ENCODE data around the gene ADAM10.
A peak's percentile ranks its signal among the peaks of the same experiment; 100 is the strongest.

Gene ADAM10

DNA sequence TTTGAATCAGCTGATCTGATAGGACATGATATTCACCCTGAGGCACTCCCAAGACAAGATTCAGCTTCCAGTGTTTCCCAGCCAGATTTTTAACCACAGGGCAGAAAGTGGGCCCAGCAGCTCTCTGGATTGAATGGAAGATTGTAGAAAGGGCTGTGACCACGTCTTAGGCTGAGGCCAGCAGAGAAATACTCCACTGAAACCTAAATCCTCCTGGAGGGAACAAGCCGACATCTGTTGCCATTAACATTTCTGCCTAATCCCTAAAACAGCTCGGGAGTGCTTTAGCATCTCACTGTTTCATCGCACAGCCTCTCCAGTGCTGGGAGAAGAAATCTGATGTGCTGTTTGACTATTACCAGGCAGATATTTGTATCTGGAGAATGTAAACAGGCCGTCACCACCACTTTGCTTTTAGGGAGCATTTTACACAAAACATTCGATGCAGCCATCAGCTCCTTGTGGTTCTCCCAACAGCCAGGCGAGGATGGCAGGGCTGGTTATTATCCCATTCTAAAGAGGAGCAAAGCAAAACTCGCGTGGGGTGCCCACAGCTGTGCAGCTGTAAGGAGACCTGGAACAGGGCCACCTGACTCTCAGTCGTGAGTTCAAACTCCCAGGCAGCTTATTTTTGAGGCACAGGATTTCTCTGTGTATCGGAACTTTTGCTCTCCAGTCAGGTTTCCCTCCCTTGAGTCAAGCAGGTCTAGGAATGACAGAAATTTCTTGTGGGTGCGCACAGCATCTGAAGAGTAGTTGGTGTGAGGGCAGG is 200.3 kb downstream of the ADAM10 start:
- no peak for DNase-seq

DNA sequence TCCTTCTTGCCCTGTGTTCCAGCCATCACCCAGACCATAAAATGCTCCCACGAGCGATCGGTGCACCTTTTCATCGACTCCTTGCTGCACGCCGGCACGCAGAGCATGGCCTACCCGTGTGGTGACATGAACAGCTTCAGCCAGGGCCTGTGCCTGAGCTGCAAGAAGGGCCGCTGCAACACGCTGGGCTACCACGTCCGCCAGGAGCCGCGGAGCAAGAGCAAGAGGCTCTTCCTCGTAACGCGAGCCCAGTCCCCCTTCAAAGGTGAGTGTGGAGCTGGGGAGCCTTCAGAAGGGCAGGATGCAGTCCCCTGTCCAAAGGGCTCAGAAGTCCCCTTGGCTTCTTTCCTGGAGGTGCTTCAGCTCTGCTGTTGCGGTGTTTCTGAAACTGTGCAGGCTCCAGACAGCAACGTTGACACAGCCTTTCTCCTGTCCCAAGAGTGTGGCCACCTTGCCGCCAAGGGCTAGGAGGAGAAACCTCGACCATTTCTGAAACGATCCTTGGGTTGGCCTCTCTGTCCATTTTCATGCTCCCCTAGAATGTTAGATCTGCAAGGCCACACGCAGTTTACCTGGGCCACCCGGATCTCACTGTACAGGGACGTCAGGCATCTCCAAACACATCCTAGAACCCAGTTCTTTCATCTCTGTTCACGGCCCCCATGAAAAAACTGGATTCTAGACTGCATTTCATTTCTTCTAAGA is 201.0 kb downstream of the ADAM10 start:
- no peak for DNase-seq

DNA sequence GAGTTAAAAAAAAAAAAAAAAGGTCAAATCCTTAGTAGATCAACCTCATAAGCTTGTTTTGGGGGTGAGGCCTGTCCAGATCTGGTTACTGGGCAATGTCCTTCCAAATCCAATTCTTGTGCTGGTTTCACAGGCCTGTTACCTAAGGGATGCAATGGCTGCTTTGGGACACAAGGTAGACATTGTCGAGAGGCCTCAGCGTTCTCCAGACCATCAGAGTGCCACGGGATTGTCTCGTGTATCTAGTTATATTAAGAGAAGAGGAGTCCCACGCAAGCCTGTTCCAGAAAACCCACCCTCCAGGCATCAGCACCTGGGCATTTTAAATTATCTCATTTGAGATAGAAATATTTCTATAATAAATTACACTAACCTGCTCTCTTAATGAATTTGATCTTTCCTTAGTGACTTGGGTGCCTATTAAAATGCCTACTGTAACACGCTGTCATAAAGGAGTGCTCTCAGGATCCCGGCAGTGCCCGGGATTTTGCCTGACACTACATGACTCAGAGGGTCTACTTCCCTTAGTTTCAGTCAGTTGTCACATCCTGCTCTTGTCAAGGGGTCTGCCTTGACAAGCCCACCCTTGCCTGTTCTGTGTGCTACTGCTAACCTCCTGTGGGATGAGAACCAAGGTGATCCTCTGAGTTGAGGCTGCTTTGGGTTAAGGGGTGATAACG is 201.7 kb downstream of the ADAM10 start:
- no peak for DNase-seq

DNA sequence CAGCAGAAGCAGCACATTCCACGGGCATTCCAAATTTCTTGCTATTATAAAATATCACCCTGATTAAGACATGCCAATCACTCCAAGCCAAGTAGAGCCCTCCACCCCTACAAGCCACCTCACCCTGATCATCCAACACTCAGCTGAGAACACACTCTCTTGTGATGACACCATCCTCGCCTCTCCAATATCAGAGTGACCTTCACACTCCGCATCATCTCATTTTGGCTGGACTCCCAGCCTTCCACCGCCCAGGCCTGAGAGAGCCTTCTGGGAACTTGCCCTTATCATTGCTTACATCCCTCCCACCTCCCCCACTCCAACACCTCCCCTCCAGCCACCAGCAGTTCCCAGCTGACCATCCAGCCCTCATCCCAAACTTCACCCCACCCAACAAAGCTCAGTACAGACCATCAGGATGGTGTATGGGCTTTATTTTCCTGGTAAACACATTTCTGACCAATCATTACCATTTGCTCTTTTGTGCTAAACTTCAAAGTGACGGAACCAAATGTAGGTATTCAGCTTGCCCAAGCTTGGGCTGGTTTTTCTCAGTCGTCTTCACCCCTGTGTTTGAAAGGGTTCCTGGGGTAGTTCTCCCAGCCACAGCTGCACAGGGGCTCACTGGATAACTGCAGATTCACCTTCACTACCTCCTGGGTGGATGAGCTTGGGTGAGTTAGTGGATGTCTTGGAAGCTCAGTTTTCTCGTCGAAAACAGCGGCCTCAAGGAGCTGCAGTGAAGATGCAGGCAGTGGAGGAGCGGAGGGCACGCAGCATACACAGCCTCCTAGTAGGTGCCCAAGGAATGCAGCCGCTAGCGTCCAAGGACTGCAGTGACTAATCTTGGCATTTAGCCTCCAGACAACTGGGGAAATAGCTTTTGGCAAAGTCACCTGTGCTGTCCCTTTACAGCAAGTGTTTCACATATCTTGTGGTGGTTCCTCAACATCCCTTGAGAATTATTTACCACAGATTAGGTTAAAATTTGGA is 202.6 kb downstream of the ADAM10 start:
- DNase-seq: peak; percentile 22

DNA sequence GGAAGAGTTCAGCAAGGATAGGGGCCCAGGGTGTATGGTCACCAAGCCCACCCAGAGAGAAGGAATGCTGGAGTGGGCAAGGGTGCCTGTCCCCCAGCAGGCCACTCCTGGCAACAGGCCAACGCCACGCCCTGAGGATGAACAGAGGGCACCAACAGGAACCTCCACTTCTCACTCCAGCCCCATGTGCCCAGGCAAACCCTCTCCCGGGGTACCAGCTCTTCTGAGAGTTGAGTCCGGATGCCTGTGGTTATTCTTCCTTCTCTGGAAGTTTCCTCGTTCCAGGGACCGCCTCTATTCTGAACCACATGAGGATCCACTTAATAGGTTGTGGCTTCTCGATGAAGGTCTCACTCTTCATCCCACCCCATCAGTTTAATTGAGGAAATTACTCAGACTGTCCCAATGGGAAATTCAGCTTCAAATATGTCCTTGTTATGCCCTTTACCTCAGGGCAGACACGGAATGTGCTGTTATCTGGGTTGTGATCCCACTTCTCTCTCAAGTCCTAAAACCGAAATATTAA is 203.4 kb downstream of the ADAM10 start:
- DNase-seq: no peak

DNA sequence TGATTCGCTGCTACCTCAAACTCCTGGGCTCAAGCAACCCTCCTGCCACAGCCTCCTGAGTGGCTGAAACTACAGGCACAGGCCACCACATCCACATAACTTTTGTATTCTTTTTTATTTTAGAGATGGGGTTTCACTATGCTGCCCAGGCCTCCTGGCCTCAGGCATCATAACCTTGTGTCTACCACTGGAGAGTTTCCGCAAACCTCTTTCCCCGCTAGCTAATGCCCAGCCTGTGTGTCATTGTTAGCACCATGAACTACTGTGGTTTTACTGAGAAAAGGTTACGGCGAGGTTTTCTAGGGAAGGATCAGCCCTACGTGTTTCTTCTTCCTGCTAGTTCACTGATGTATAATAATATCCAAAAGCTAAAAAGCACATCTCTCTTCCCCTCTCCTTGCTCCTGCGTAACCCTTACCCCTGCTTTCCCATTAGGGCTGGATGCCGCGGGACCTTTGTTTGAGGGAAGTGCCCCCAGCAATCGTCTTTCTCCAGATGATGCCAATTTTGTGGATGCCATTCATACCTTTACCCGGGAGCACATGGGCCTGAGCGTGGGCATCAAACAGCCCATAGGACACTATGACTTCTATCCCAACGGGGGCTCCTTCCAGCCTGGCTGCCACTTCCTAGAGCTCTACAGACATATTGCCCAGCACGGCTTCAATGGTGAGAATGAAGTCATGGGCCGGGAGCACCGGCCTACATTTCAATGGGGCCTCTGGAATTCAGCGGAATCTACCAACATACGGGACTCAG is 204.0 kb downstream of the ADAM10 start:
- DNase-seq: peak; percentile 57

DNA sequence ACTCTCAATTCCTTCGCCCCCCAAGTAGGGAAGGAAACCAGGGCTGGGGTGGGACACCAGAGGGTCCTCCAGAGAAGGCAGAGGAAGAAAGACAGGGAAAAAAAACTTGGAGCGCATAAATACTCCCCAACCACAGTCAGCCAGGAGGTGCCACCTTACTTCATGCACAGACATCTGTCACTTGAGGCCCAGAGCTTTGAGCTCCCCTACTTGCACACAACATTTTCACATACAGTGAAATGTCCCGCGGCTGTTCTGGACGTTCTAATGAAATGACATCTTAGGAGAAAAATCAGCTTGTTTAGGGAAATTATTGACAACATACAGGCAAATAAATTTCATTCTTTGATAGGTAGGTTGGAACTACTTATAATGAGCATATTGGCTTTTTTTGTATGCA is 204.8 kb downstream of the ADAM10 start:
- no peak for DNase-seq

DNA sequence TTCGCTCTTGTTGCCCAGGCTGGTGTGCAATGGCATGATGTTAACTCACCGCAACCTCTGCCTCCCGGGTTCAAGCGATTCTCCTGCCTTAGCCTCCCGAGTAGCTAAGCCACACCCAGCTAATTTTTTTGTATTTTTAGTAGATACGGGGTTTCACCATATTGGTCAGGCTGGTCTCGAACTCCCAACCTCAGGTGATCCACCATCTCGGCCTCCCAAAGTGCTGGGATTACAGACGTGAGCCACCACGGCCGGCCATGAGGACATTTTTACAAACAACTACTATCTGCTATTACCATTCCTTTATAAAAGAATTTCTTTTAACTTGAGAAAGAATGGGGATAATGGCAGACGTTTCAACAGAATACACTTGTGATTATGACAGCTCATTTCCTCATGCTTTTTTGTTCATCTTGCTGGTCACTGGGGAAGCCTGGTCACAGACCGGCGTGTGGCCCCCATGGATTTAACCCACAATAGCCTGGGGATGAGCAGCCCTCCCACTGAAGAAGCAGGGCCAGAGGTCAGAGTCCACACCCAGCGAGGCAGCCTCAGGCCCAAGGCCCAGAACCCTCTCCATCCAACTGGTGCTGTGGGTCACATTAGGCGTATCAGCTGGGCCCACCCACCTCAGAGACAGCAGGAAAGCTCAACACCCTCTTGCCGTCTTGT is 205.7 kb downstream of the ADAM10 start:
- peak; percentile 75 for DNase-seq

DNA sequence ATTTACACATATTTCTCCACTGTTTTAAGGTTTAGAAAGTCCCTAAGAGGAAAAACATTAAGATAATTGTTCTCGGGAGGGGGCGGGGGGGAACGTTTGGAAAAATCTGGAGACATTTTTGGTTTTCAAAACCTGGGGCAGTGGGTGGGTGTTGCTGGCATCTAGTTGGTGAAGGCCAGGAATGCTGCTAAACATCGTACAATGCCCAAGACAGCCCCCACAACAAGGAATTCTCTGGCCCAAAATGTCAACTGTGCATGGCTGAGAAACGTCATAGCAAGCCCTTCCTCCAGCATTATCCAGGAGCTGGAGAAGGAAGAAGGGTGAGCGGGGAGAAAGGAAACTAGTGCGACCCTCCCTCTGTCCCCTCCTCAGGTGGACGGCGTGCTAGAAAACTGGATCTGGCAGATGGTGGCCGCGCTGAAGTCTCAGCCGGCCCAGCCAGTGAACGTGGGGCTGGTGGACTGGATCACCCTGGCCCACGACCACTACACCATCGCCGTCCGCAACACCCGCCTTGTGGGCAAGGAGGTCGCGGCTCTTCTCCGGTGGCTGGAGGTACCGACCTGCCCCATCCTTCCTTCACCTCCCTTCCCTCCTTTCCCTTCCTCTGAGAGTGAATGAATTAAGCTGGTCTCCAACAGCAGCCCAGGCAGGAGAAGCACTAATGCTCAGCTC is 208.0 kb downstream of the ADAM10 start:
- no peak for DNase-seq

DNA sequence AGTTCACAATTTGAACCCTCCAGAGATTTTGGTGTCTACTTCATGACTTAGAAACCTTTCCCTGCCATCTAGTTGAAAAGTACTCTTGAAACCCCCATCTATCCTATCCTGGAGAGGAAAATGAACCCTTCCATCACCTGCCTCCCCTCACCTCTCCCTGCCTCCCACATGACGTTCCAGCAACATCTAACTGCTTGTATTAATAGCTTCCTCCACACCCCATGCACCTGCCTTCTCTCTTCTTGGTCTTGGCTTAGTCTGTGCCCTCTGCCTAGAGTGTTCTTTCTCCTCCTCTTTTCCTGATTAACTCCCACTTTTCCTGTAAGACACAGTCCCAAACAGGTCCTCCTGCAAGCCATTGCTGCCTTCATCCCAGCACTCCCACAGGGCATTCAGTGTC is 210.0 kb downstream of the ADAM10 start:
- no peak for DNase-seq

DNA sequence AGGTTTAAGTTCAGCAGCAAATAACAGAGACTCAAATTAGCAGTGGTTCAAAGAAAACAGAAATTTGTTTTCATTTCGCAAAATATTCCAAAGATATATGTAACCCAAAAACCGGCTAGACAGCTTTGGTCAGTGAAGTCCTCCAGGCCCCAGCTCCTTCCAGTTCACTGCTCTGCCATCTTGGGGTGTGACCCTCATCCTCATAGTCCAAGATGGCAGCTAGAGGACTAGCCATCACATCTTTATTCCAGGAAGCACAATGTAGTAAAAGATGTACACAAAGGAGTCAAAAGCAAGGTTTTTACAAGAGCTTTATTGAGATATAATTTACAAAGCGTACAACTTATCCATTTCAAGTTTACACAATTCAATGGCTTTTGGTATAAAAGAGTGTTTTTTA is 210.6 kb downstream of the ADAM10 start:
- DNase-seq: no peak
